SK-N-DZ (cell line): ENCODE measurements around the gene MCM7. TPM values are rescaled to one million over a fixed set of nuclear protein-coding genes. Genes with fewer than 3 reads are reported as not detected.
"Not testable (repeated sequence)": the region's sequence is repeated elsewhere in the genome, so short reads cannot be mapped to it uniquely, and the experiment has no call there.

ENCODE experiments used
- DNase-seq: peaks from one replicate; pipeline ENCODE4 v3.0.0-alpha.2; 2015; ENCODE audit warnings: low spot score
- polyA plus RNA-seq, 2 experiments: library from polyadenylated mRNA; depleted of rRNA; stranded (reverse); fragments of >200 nt; gene quantifications; 2 replicates each; pipeline ENCODE4 v1.2.3, GENCODE V29; 2014

Gene MCM7
- polyA plus RNA-seq (2014; cell fraction: cytosol; rRNA removed) = 527 and 558 TPM in 2 replicates
- 941 and 957 TPM in 2 replicates for polyA plus RNA-seq (2014; cell fraction: nucleus; rRNA removed)

GRCh38 chr7:100101016-100101862, at the start of gene MCM7, which contains the start of gene AP4M1:
MCM7 (minus strand) TSS chr7:100101397; CDS start chr7:100101294, 103 bp downstream.
AP4M1 (plus strand) TSS chr7:100101643; CDS start chr7:100101715, 72 bp downstream.
- peak; percentile 99 for DNase-seq

GRCh38 chr7:100148559-100149328, 47.5 kb upstream of the MCM7 start, which contains the start of gene LAMTOR4:
LAMTOR4 (plus strand) TSS chr7:100148918; CDS start chr7:100148973, 55 bp downstream.
- DNase-seq = peak; percentile 100

- DNase-seq = no peak
Measured at GRCh38 chr7:100148225-100148558, 47.0 kb upstream of the MCM7 start.

- DNase-seq = no peak
Measured at GRCh38 chr7:100147278-100147677, 46.1 kb upstream of the MCM7 start.

GRCh38 chr7:100146350-100146749, 45.2 kb upstream of the MCM7 start:
- DNase-seq = not testable (repeated sequence)

GRCh38 chr7:100142461-100142860, 41.3 kb upstream of the MCM7 start:
- no peak for DNase-seq

GRCh38 chr7:100141555-100141949, 40.4 kb upstream of the MCM7 start:
- no peak for DNase-seq

- no peak for DNase-seq
Measured at GRCh38 chr7:100137851-100138760, 36.9 kb upstream of the MCM7 start.

- DNase-seq = peak; percentile 86
Measured at GRCh38 chr7:100132697-100133151, 31.5 kb upstream of the MCM7 start.

- DNase-seq = no peak
Measured at GRCh38 chr7:100132126-100132525, 30.9 kb upstream of the MCM7 start.

- peak; percentile 69 for DNase-seq
Measured at GRCh38 chr7:100130608-100131453, 29.6 kb upstream of the MCM7 start.

GRCh38 chr7:100130220-100130607, 29.0 kb upstream of the MCM7 start:
- not testable (repeated sequence) for DNase-seq

GRCh38 chr7:100128637-100128963, 27.4 kb upstream of the MCM7 start:
- no peak for DNase-seq

GRCh38 chr7:100127866-100128636, 26.9 kb upstream of the MCM7 start:
- DNase-seq = peak; percentile 53

- DNase-seq = peak; percentile 91
Measured at GRCh38 chr7:100126931-100127865, 26.0 kb upstream of the MCM7 start, which contains the start of gene MBLAC1. MBLAC1 (plus strand) TSS chr7:100126967; CDS start chr7:100127396, 429 bp downstream.

GRCh38 chr7:100126239-100126930, 25.2 kb upstream of the MCM7 start:
- no peak for DNase-seq
